Mesenchymal stem cell (in vitro differentiated cells and primary cell): ENCODE results near the gene ERMAP. TPM values are rescaled to one million over a fixed set of nuclear protein-coding genes. Genes with fewer than 3 reads are reported as not detected.

Experiments used
- DNase-seq: peaks from one replicate; pipeline ENCODE4 v3.0.0-alpha.2; 2013
- H2AFZ ChIP-seq: one replicate; pipeline ENCODE4 v1.6.1; 2013; ENCODE audit warnings: low read depth, mild to moderate bottlenecking, control low read depth, inconsistent platforms, low read length, moderate library complexity
- H2AK5ac ChIP-seq: 2 replicates; pipeline ENCODE4 v1.6.1; 2013; ENCODE audit warnings: low read length, moderate library complexity, mild to moderate bottlenecking, inconsistent platforms; ENCODE audit not compliant: severe bottlenecking
- H2BK120ac ChIP-seq: one replicate; pipeline ENCODE4 v1.6.1; 2013; ENCODE audit warnings: low read depth, mild to moderate bottlenecking, inconsistent platforms, low read length, moderate library complexity
- H2BK12ac ChIP-seq, 2 experiments: one replicate each; pipeline ENCODE4 v1.6.1; 2013; ENCODE audit warnings: inconsistent platforms in 2 of 2, low read length in 2 of 2, mild to moderate bottlenecking in 2 of 2, moderate library complexity in 2 of 2, control low read depth in 1 of 2
- H2BK15ac ChIP-seq: one replicate; pipeline ENCODE4 v1.6.1; 2013; ENCODE audit warnings: mild to moderate bottlenecking, low read depth, inconsistent platforms; ENCODE audit not compliant: poor library complexity, severe bottlenecking
- H2BK5ac ChIP-seq: 2 replicates; pipeline ENCODE4 v1.6.1; 2013; ENCODE audit warnings: low read depth, mild to moderate bottlenecking, low read length, control low read depth, inconsistent platforms; ENCODE audit not compliant: poor library complexity, severe bottlenecking
- H3K14ac ChIP-seq, 2 experiments: one replicate each; pipeline ENCODE4 v1.6.1; 2013; ENCODE audit warnings: inconsistent platforms in 2 of 2, low read length in 2 of 2, control low read depth in 1 of 2, mild to moderate bottlenecking in 1 of 2, moderate library complexity in 1 of 2
- H3K18ac ChIP-seq, 2 experiments: one replicate each; pipeline ENCODE4 v1.6.1; 2013; ENCODE audit warnings: inconsistent platforms in 2 of 2, low read length in 2 of 2, control low read depth in 1 of 2, low read depth in 1 of 2, mild to moderate bottlenecking in 1 of 2
- H3K23ac ChIP-seq, 2 experiments: one replicate each; pipeline ENCODE4 v1.6.1; 2013; ENCODE audit warnings: inconsistent platforms in 2 of 2, low read length in 2 of 2, mild to moderate bottlenecking in 2 of 2, moderate library complexity in 2 of 2, control low read depth in 1 of 2
- H3K27ac ChIP-seq: 2 replicates; pipeline ENCODE4 v1.5.1; 2013; ENCODE audit warnings: mild to moderate bottlenecking, moderate library complexity, low read length, control low read depth, inconsistent platforms; ENCODE audit not compliant: poor library complexity, severe bottlenecking
- H3K27me3 ChIP-seq, 2 experiments: 2 replicates each; pipeline versions ENCODE4 v1.6.1 to v1.7.0; 2013; ENCODE audit warnings: low read length in 2 of 2, mild to moderate bottlenecking in 2 of 2, moderate library complexity in 2 of 2, control low read depth in 1 of 2, inconsistent platforms in 1 of 2; ENCODE audit not compliant: control insufficient read depth in 1 of 2, insufficient read depth in 1 of 2
- H3K36me3 ChIP-seq, 2 experiments: 2 replicates each; pipeline versions ENCODE4 v1.6.1 to v1.7.0; 2013; ENCODE audit warnings: low read length in 2 of 2, control low read depth in 1 of 2, inconsistent platforms in 1 of 2, low read depth in 1 of 2, mild to moderate bottlenecking in 1 of 2; ENCODE audit not compliant: insufficient read depth in 2 of 2, control insufficient read depth in 1 of 2
- H3K4ac ChIP-seq, 2 experiments: one replicate each; pipeline ENCODE4 v1.6.1; 2013; ENCODE audit warnings: inconsistent platforms in 2 of 2, low read length in 2 of 2, mild to moderate bottlenecking in 2 of 2, moderate library complexity in 2 of 2, control low read depth in 1 of 2, low read depth in 1 of 2
- H3K4me1 ChIP-seq: 2 replicates; pipeline ENCODE4 v1.6.1; 2013; ENCODE audit warnings: low read depth, low read length, control low read depth; ENCODE audit not compliant: control insufficient read depth, insufficient read depth
- H3K4me2 ChIP-seq: 2 replicates; pipeline ENCODE4 v1.6.1; 2013; ENCODE audit warnings: low read length, mild to moderate bottlenecking, inconsistent platforms; ENCODE audit not compliant: poor library complexity, severe bottlenecking
- H3K4me3 ChIP-seq, 2 experiments: 2 replicates each; pipeline versions ENCODE4 v1.5.1 to v1.7.0; 2013; ENCODE audit warnings: low read length in 2 of 2, mild to moderate bottlenecking in 2 of 2, control low read depth in 1 of 2, low read depth in 1 of 2; ENCODE audit not compliant: insufficient read depth in 1 of 2
- H3K79me1 ChIP-seq: replicated peaks from 2 replicates; pipeline ENCODE4 v1.6.1; 2013; ENCODE audit warnings: mild to moderate bottlenecking, control low read depth, low read length, inconsistent platforms; ENCODE audit not compliant: poor library complexity, severe bottlenecking
- H3K9ac ChIP-seq: 2 replicates; pipeline ENCODE4 v1.7.0; 2013; ENCODE audit warnings: mild to moderate bottlenecking, low read length, moderate library complexity
- H3K9me3 ChIP-seq: 2 replicates; pipeline ENCODE4 v1.7.0; 2013; ENCODE audit warnings: mild to moderate bottlenecking, low read length; ENCODE audit not compliant: control insufficient read depth
- H4K8ac ChIP-seq: one replicate; pipeline ENCODE4 v1.6.1; 2013; ENCODE audit warnings: inconsistent platforms, mild to moderate bottlenecking, low read length, moderate library complexity
- H4K91ac ChIP-seq: one replicate; pipeline ENCODE4 v1.6.1; 2013; ENCODE audit warnings: mild to moderate bottlenecking, low read length, inconsistent platforms
- WGBS: methylation state at CpG from one replicate; pipeline ENCODE4 v1.1.7; 2013; ENCODE audit warnings: mixed read lengths; 5-methylcytosine and 5-hydroxymethylcytosine counted together
- polyA plus RNA-seq, 2 experiments: library from polyadenylated mRNA; stranded (reverse); fragments of 200-250 nt; gene quantifications; one replicate each; pipeline ENCODE4 v1.2.3, GENCODE V29; 2013

ERMAP gene
- polyA plus RNA-seq (2013, experiment 1 of 2) = 7.8 TPM
- polyA plus RNA-seq (2013, experiment 2 of 2) = 7.6 TPM

- 1% methylated on average over 51 of the region's 66 CpGs for WGBS
- no peak within 1 kb of the TSS for H3K23ac ChIP-seq
- H3K9ac ChIP-seq = peak within 1 kb of the TSS; percentile 94
- H4K91ac ChIP-seq = peak within 1 kb of the TSS; percentile 98
- H2AK5ac ChIP-seq = peak within 1 kb of the TSS; percentile 83
- H3K79me1 ChIP-seq = peaks cover 17% of the 10 kb centered on the region
- peak within 1 kb of the TSS; percentile 0 to 92 for H2BK12ac ChIP-seq
- H2BK15ac ChIP-seq = peak within 1 kb of the TSS; percentile 83
- H3K27ac ChIP-seq = peak within 1 kb of the TSS; percentile 100
- peak within 1 kb of the TSS; percentile 99 for H3K4ac ChIP-seq
- H3K14ac ChIP-seq = peak within 1 kb of the TSS in 1 of 2 experiments; percentile 98
- peaks cover 6% of the 10 kb centered on the region for H3K4me1 ChIP-seq
- H3K36me3 ChIP-seq = peaks cover 4 to 9% of the 10 kb centered on the region in 2 experiments
- peak within 1 kb of the TSS; percentile 100 for H4K8ac ChIP-seq
- DNase-seq = peak; percentile 87
- peak within 1 kb of the TSS; percentile 80 for H3K4me2 ChIP-seq
- H3K27me3 ChIP-seq = no peaks in the 10 kb centered on the region
- peak within 1 kb of the TSS; percentile 100 for H2BK120ac ChIP-seq
- H3K18ac ChIP-seq = peak within 1 kb of the TSS; percentile 99
- H2BK5ac ChIP-seq = peak within 1 kb of the TSS; percentile 100
- H3K4me3 ChIP-seq = peak within 1 kb of the TSS; percentile 87 to 98
- H3K9me3 ChIP-seq = no peaks in the 10 kb centered on the region
- peak within 1 kb of the TSS; percentile 93 for H2AFZ ChIP-seq
Measured at GRCh38 chr1:42816585-42817439, at the start of gene ERMAP, which contains the start of gene SVBP. ERMAP (plus strand) TSS chr1:42817122; CDS start chr1:42830449, 13,327 bp downstream. SVBP (minus strand) TSS chr1:42817397; CDS start chr1:42816544, 853 bp downstream.

GRCh38 chr1:42767510-42768000, 49.4 kb upstream of the ERMAP start:
- Histone ChIP-seq H3K14ac (peak overlapping the region in 1 of 2 experiments; percentile 78), H2BK5ac (no peak overlapping the region), H4K91ac (no peak overlapping the region), H3K18ac (peak overlapping the region; percentile 46 to 89), H3K23ac (no peak overlapping the region), H3K4ac (peak overlapping the region in 1 of 2 experiments; percentile 89), H2BK12ac (no peak overlapping the region), H3K36me3 (peaks cover 3 to 5% of the 10 kb centered on the region in 2 experiments), H3K4me2 (peak overlapping the region; percentile 48), H3K9ac (peak overlapping the region; percentile 96), H3K4me3 (peak overlapping the region; percentile 89 to 98), H4K8ac (no peak overlapping the region), H2AFZ (peak overlapping the region; percentile 96), H3K4me1 (peaks cover 2% of the 10 kb centered on the region), H3K27me3 (no peaks in the 10 kb centered on the region), H3K79me1 (peaks cover 13% of the 10 kb centered on the region), H2BK120ac (peak overlapping the region; percentile 73), H3K27ac (no peak overlapping the region), H2BK15ac (peak overlapping the region; percentile 73), H2AK5ac (no peak overlapping the region), H3K9me3 (no peaks in the 10 kb centered on the region)
- DNase-seq = no peak
- WGBS = 4% methylated on average over 23 of the region's 23 CpGs

GRCh38 chr1:42768172-42768571, 48.8 kb upstream of the ERMAP start:
- Histone ChIP-seq H3K79me1 (peaks cover 13% of the 10 kb centered on the region), H2BK15ac (no peak overlapping the region), H3K27ac (no peak overlapping the region), H2BK12ac (no peak overlapping the region), H3K23ac (no peak overlapping the region), H4K8ac (no peak overlapping the region), H2BK5ac (no peak overlapping the region), H4K91ac (no peak overlapping the region), H3K4me2 (peak overlapping the region; percentile 48), H3K4me3 (peak overlapping the region in 1 of 2 experiments; percentile 98), H2AK5ac (no peak overlapping the region), H2AFZ (no peak overlapping the region), H2BK120ac (no peak overlapping the region), H3K36me3 (peaks cover 0 to 5% of the 10 kb centered on the region in 2 experiments), H3K4me1 (peaks cover 2% of the 10 kb centered on the region), H3K18ac (no peak overlapping the region), H3K9ac (peak overlapping the region; percentile 96), H3K14ac (no peak overlapping the region), H3K4ac (no peak overlapping the region), H3K27me3 (no peaks in the 10 kb centered on the region), H3K9me3 (no peaks in the 10 kb centered on the region)
- no peak for DNase-seq
- WGBS = 100% methylated on average over 1 of the region's 2 CpGs

- no peak overlapping the region for H3K23ac ChIP-seq
- H3K4me1 ChIP-seq = no peaks in the 10 kb centered on the region
- peaks cover 13% of the 10 kb centered on the region for H3K79me1 ChIP-seq
- no peak overlapping the region for H3K27ac ChIP-seq
- no peak overlapping the region for H3K4me2 ChIP-seq
- no peak overlapping the region for H4K91ac ChIP-seq
- no peaks in the 10 kb centered on the region for H3K27me3 ChIP-seq
- H3K4ac ChIP-seq = no peak overlapping the region
- H3K14ac ChIP-seq = no peak overlapping the region
- H4K8ac ChIP-seq = no peak overlapping the region
- peaks cover 2 to 20% of the 10 kb centered on the region in 2 experiments for H3K36me3 ChIP-seq
- no peak overlapping the region for H2BK120ac ChIP-seq
- H2BK12ac ChIP-seq = no peak overlapping the region
- H2AFZ ChIP-seq = no peak overlapping the region
- H3K9me3 ChIP-seq = no peaks in the 10 kb centered on the region
- no peak overlapping the region for H2AK5ac ChIP-seq
- H3K4me3 ChIP-seq = no peak overlapping the region
- 100% methylated on average over 2 of the region's 3 CpGs for WGBS
- H3K18ac ChIP-seq = no peak overlapping the region
- H2BK5ac ChIP-seq = no peak overlapping the region
- no peak for DNase-seq
- no peak overlapping the region for H2BK15ac ChIP-seq
- no peak overlapping the region for H3K9ac ChIP-seq
Measured at GRCh38 chr1:42769811-42770210, 47.1 kb upstream of the ERMAP start.
